Left colon (tissue), 2 donors: ENCODE data around the gene MTUS2. TPM values are rescaled to one million over a fixed set of nuclear protein-coding genes. Genes with fewer than 3 reads are reported as not detected.

ENCODE experiments used
- ATAC-seq: fragments of 200-7000 bp; cut with Tn5 transposase; one replicate; pipeline ENCODE4 v1.9.1; 2020; ENCODE audit warnings: mild to moderate bottlenecking, moderate library complexity
- DNase-seq, 2 donors: peaks; one replicate each; pipeline ENCODE4 v3.0.0-alpha.2; 2020
- intact Hi-C, 2 donors: fragments of 100-400 bp; cut with DNase I in 1 of 2; cut with micrococcal nuclease in 1 of 2; formaldehyde crosslinking; loops; one replicate each; pipeline versions ENCODE4 v1.11.2 to v1.14.0; 2022; cut with DNase I, micrococcal nuclease
- total RNA-seq, 2 donors: library from RNA; stranded (reverse); fragmentation: NEBNext Ultra II Directional; extraction: Animal tissue kit (Norgen Biotek cat#: 25700); gene quantifications; one replicate each; pipeline ENCODE4 v1.2.1, GENCODE V29; 2021
- donor health status: DM: no; HTN: no; CAD: no.
- donor health status: DM: yes; HTN: yes; CAD: no.

Gene MTUS2
- total RNA-seq, 2 donors from 2014 or later: 0.15 to 0.25 TPM

- intact Hi-C loops: no loop called here
- DNase-seq (no peak), ATAC-seq (no peak)
These were observed 305.8 kb downstream of the MTUS2 start for GRCh38 chr13:29125934-29126424.

- ATAC-seq (no peak), DNase-seq (no peak)
- intact Hi-C loops: no loop called here
These were observed 309.5 kb downstream of the MTUS2 start for GRCh38 chr13:29129616-29130015.

- intact Hi-C loops: no loop called here
- no peak for DNase-seq
- no peak for ATAC-seq
These were observed 311.0 kb downstream of the MTUS2 start for GRCh38 chr13:29131159-29131558.

- ATAC-seq (no peak), DNase-seq (no peak)
- intact Hi-C loops: no loop called here
These were observed 311.9 kb downstream of the MTUS2 start for GRCh38 chr13:29131881-29132668.

GRCh38 chr13:29136341-29136740, 316.2 kb downstream of the MTUS2 start:
- intact Hi-C loops: no loop called here
- ATAC-seq (no peak), DNase-seq (no peak)

- ATAC-seq (no peak), DNase-seq (no peak)
- intact Hi-C loops: no loop called here
These were observed 316.9 kb downstream of the MTUS2 start for GRCh38 chr13:29137016-29137415.

GRCh38 chr13:29137995-29138394, 317.9 kb downstream of the MTUS2 start:
- no peak for ATAC-seq
- intact Hi-C loops: no loop called here

GRCh38 chr13:29140277-29140676, 320.1 kb downstream of the MTUS2 start:
- intact Hi-C loops: no loop called here
- DNase-seq (no peak), ATAC-seq (no peak)

More at GRCh38 chr13:29137995-29138394, 317.9 kb downstream of the MTUS2 start:
- DNase-seq: no peak

GRCh38 chr13:29143847-29144246, 323.7 kb downstream of the MTUS2 start:
- intact Hi-C loops: no loop called here

GRCh38 chr13:29154390-29154789, 334.3 kb downstream of the MTUS2 start:
- intact Hi-C loops: no loop called here
- ATAC-seq: no peak
- no peak for DNase-seq

More at GRCh38 chr13:29143847-29144246, 323.7 kb downstream of the MTUS2 start:
- DNase-seq (no peak), ATAC-seq (no peak)

- intact Hi-C loops: no loop called here
- no peak for ATAC-seq
- DNase-seq: no peak
These were observed 336.0 kb downstream of the MTUS2 start for GRCh38 chr13:29156136-29156535.

GRCh38 chr13:29159871-29160270, 339.7 kb downstream of the MTUS2 start:
- DNase-seq (no peak), ATAC-seq (no peak)
- intact Hi-C loops: no loop called here

- intact Hi-C loops: no loop called here
- ATAC-seq: no peak
These were observed 340.7 kb downstream of the MTUS2 start for GRCh38 chr13:29160862-29161261.

GRCh38 chr13:29161676-29162075, 341.5 kb downstream of the MTUS2 start:
- no peak for ATAC-seq
- DNase-seq: no peak
- intact Hi-C loops: no loop called here

More at GRCh38 chr13:29160862-29161261, 340.7 kb downstream of the MTUS2 start:
- DNase-seq: no peak

GRCh38 chr13:29162638-29163235, 342.6 kb downstream of the MTUS2 start:
- intact Hi-C loops: no loop called here
- ATAC-seq: no peak
- DNase-seq: no peak

- ATAC-seq (no peak), DNase-seq (no peak)
- intact Hi-C loops: no loop called here
These were observed 344.0 kb downstream of the MTUS2 start for GRCh38 chr13:29164116-29164515.

GRCh38 chr13:29165216-29165615, 345.1 kb downstream of the MTUS2 start:
- no peak for DNase-seq
- no peak for ATAC-seq
- intact Hi-C loops: no loop called here

- no peak for ATAC-seq
- DNase-seq: no peak
- intact Hi-C loops: no loop called here
These were observed 345.7 kb downstream of the MTUS2 start for GRCh38 chr13:29165840-29166239.

- no peak for ATAC-seq
- intact Hi-C loops: no loop called here
- no peak for DNase-seq
These were observed 350.4 kb downstream of the MTUS2 start for GRCh38 chr13:29170436-29171082.

- no peak for ATAC-seq
- intact Hi-C loops: no loop called here
- DNase-seq: no peak
These were observed 351.1 kb downstream of the MTUS2 start for GRCh38 chr13:29171244-29171643.
